D721Med (cell line): ENCODE results near the gene GIPC1.

Experiments
- DNase-seq: peaks from one replicate; pipeline ENCODE4 v3.0.0; 2011; ENCODE audit warnings: low spot score; ENCODE audit not compliant: insufficient read length
- FAIRE-seq: peaks from 2 replicates; lab custom pipeline; 2011; peaks lifted over from hg19 to GRCh38; lab: Jason Lieb, UNC
- CTCF ChIP-seq: IDR thresholded peaks from 2 replicates; pipeline ENCODE4 v1.5.1; 2012; ENCODE audit warnings: mild to moderate bottlenecking, control low read depth; ENCODE audit not compliant: insufficient read depth; ENCODE audit errors: missing control alignments

GIPC1 gene

GRCh38 chr19:14528419-14529253 is 32.7 kb upstream of the GIPC1 start:
- TF ChIP-seq CTCF, result no peak
- no peak for DNase-seq
- FAIRE-seq, result no peak

- FAIRE-seq (no peak), DNase-seq (no peak)
- TF ChIP-seq CTCF, result no peak
Observed at GRCh38 chr19:14526423-14526822, 30.5 kb upstream of the GIPC1 start.

- FAIRE-seq, result no peak
- DNase-seq, result no peak
Observed at GRCh38 chr19:14525729-14526128, 29.8 kb upstream of the GIPC1 start.

GRCh38 chr19:14520543-14520942 is 24.6 kb upstream of the GIPC1 start:
- DNase-seq, result no peak
- TF ChIP-seq CTCF, result no peak
- FAIRE-seq, result no peak

More at GRCh38 chr19:14525729-14526128, 29.8 kb upstream of the GIPC1 start:
- TF ChIP-seq CTCF, result no peak

GRCh38 chr19:14519860-14520407 is 24.0 kb upstream of the GIPC1 start:
- no peak for FAIRE-seq
- TF ChIP-seq CTCF, result no peak
- DNase-seq, result no peak

- DNase-seq (no peak), FAIRE-seq (no peak)
- no peak for TF ChIP-seq CTCF
Observed at GRCh38 chr19:14519245-14519859, 23.4 kb upstream of the GIPC1 start.
